ENCODE data around the gene RET. TPM values are rescaled to one million over a fixed set of nuclear protein-coding genes. Genes with fewer than 3 reads are reported as not detected.
"Not testable (repeated sequence)": the region's sequence is repeated elsewhere in the genome, so short reads cannot be mapped to it uniquely, and the experiment has no call there.

RET gene
- total RNA-seq, 2 donors from 2014 or later: 0.14 TPM; not detected in 1

DNA sequence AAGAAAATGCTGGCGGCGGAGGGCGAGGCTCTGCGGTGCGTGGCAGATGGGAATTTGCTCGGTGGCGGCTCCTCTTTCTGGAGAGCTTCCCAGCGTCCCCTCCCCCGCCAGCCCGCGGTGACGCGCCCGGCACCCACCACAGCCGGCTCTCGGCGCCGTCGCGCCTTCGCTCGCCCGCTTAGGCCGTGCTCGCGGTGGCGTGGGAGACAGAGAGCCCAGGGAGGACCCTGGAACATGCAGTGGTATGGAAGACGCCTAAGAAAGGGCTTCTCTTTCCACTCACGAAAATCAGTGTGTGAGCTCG lies 60.8 kb downstream of the RET start:
- Histone ChIP-seq H3K4me3 (peak overlapping the region; percentile 98), H3K4me1 (ENCODE audit: control insufficient read depth in 1 of 2, low read depth in 2 of 2) (peaks cover 11 to 31% of the 10 kb centered on the region in 2 donors), H3K9me3 (no peaks in the 10 kb centered on the region), H3K27me3 (replicated peaks; ENCODE audit: insufficient read depth) (no peaks in the 10 kb centered on the region), H3K27ac (peak overlapping the region; percentile 96), H3K36me3 (no peaks in the 10 kb centered on the region)
- no peak for DNase-seq (ENCODE audit: low spot score)
- no peak for ATAC-seq (ENCODE audit: insufficient number of reproducible peaks, low FRiP score, low read depth)
- TF ChIP-seq, protein P1, sequence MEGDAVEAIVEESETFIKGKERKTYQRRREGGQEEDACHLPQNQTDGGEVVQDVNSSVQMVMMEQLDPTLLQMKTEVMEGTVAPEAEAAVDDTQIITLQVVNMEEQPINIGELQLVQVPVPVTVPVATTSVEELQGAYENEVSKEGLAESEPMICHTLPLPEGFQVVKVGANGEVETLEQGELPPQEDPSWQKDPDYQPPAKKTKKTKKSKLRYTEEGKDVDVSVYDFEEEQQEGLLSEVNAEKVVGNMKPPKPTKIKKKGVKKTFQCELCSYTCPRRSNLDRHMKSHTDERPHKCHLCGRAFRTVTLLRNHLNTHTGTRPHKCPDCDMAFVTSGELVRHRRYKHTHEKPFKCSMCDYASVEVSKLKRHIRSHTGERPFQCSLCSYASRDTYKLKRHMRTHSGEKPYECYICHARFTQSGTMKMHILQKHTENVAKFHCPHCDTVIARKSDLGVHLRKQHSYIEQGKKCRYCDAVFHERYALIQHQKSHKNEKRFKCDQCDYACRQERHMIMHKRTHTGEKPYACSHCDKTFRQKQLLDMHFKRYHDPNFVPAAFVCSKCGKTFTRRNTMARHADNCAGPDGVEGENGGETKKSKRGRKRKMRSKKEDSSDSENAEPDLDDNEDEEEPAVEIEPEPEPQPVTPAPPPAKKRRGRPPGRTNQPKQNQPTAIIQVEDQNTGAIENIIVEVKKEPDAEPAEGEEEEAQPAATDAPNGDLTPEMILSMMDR (IDR thresholded peaks at IDR 0.05): no peak

DNA sequence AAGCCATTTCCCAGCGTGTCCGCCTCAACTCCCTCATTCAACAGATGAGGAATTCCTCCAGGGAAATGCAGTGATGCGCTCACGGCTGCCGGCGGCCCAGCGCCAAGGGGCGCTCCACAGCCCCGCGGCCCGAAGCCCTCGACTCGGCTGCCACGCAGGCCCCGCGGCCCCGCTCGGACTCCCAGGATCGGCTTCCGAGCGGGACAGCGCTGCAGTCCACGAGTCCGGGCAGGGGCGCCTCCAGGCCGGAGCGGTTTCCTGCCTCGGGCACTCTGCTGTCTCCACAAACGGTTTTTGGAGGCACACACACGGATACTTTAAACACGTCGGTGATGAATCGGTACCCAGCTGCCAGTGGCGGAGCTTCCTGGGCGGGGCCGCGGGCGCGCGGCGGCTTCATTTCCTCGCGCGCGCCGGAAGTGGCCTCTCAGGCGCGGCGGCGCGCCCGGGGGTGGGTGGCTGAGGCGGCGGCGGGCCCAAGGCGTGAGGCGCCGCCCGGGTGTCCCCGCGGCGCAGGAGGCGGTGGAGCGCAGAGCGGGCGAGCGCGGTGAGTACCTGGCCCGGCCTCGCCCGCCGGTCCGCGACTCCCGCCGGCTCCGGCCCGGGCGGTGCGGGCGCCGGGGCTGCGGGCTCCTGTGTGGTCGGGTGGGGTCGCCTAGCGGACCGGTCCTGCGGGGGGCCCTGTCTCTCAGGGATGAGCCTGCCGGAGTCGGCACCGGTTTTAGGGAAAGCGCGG lies 61.3 kb downstream of the RET start, which contains the start of gene CSGALNACT2:
Gene CSGALNACT2 (plus strand): TSS at position 425 of the 736 bp plus-strand sequence. CDS start 16,705 bp downstream, outside the sequence.
- Histone ChIP-seq H3K27ac (peak within 1 kb of the TSS; percentile 96), H3K36me3 (no peaks in the 10 kb centered on the region), H3K4me1 (ENCODE audit: control insufficient read depth in 1 of 2, low read depth in 2 of 2) (peaks cover 11 to 31% of the 10 kb centered on the region in 2 donors), H3K9me3 (no peaks in the 10 kb centered on the region), H3K27me3 (replicated peaks; ENCODE audit: insufficient read depth) (no peaks in the 10 kb centered on the region), H3K4me3 (peak within 1 kb of the TSS; percentile 98)
- peak; percentile 85 for ATAC-seq (ENCODE audit: insufficient number of reproducible peaks, low FRiP score, low read depth)
- TF ChIP-seq, protein P1 (IDR thresholded peaks at IDR 0.05): no peak
- peak; percentile 33 for DNase-seq (ENCODE audit: low spot score)

DNA sequence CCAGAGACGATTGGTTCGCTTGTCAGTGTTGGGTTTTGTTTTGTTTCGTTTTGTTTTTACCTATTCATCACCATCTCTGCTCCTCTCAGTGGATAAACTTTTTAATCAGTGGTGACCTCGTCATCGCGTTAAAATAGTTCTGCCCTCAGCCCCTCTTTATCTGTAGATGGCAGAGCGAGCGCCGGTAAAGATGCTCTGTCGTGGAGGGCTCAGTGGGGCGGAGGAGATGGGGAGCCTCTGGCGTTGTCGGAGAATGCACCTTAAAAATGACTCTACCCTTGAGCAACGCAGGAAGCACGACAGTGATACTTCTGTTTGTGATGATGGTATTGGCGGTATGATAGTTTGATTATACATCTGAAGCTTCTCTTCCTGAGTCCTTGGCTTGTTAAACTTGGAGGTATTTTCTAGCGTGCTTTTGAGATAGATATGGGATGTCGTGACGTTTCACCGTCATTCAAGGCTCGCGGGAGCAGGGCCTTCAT lies 61.9 kb downstream of the RET start:
- Histone ChIP-seq H3K27me3 (replicated peaks; ENCODE audit: insufficient read depth) (no peaks in the 10 kb centered on the region), H3K27ac (peak overlapping the region; percentile 96), H3K4me1 (ENCODE audit: control insufficient read depth in 1 of 2, low read depth in 2 of 2) (peaks cover 11 to 31% of the 10 kb centered on the region in 2 donors), H3K9me3 (no peaks in the 10 kb centered on the region), H3K4me3 (peak overlapping the region; percentile 98), H3K36me3 (no peaks in the 10 kb centered on the region)
- TF ChIP-seq, protein P1 (IDR thresholded peaks at IDR 0.05): no peak
- ATAC-seq (ENCODE audit: insufficient number of reproducible peaks, low FRiP score, low read depth) (no peak), DNase-seq (ENCODE audit: low spot score) (no peak)

DNA sequence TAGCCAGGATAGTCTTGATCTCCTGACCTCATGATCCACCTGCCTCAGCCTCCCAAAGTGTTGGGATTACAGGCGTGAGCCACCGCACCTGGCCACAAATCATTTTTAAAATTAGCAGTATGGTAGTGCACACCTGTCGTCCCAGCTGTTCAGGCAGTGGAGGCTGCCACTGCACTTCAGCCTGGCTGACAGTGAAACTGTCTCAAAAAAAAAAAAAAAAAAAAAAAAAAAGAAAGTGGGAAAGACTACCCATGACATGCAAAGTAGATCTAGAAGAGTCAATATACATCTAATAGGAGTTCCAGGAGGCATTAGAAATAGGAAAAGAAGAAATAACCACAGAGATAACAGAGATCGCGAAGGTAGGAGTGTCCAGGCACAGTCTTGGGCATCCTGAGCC lies 64.6 kb downstream of the RET start:
- ATAC-seq (ENCODE audit: insufficient number of reproducible peaks, low FRiP score, low read depth) (no peak), DNase-seq (ENCODE audit: low spot score) (no peak)
- H3K4me1 ChIP-seq (ENCODE audit: control insufficient read depth in 1 of 2, low read depth in 2 of 2): peaks cover 11 to 27% of the 10 kb centered on the region in 2 donors
- H3K4me3 ChIP-seq: no peak overlapping the region
- H3K36me3 ChIP-seq: no peaks in the 10 kb centered on the region
- no peaks in the 10 kb centered on the region for H3K9me3 ChIP-seq
- TF ChIP-seq, protein P1 (IDR thresholded peaks at IDR 0.05): no peak
- no peaks in the 10 kb centered on the region for H3K27me3 ChIP-seq (replicated peaks; ENCODE audit: insufficient read depth)
- H3K27ac ChIP-seq: no peak overlapping the region

DNA sequence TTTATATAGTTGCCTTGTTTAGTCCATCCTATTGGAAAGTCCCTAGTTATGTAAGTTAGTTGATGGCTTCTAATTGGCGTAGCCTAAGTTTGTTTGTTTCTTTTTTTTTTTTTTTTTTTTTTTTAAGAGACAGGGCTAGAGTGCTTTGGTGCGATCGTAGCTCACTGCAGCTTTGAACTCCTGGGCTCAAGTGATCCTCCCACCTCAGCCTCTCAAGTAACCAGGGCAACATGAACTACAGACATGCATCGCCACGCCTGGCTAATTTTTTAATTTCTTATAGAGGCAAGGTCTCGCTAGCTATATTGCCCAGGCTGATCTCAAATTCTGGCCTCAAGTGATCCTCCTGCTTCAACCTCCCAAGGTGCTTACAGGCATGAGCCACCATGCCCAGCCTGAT lies 68.4 kb downstream of the RET start:
- Histone ChIP-seq H3K27me3 (replicated peaks; ENCODE audit: insufficient read depth) (no peaks in the 10 kb centered on the region), H3K4me3 (no peak overlapping the region), H3K4me1 (ENCODE audit: control insufficient read depth in 1 of 2, low read depth in 2 of 2) (peaks cover 3 to 4% of the 10 kb centered on the region in 2 donors), H3K9me3 (no peaks in the 10 kb centered on the region), H3K36me3 (no peaks in the 10 kb centered on the region), H3K27ac (no peak overlapping the region)
- TF ChIP-seq, protein P1 (IDR thresholded peaks at IDR 0.05): no peak
- ATAC-seq (ENCODE audit: insufficient number of reproducible peaks, low FRiP score, low read depth): no peak
- no peak for DNase-seq (ENCODE audit: low spot score)

DNA sequence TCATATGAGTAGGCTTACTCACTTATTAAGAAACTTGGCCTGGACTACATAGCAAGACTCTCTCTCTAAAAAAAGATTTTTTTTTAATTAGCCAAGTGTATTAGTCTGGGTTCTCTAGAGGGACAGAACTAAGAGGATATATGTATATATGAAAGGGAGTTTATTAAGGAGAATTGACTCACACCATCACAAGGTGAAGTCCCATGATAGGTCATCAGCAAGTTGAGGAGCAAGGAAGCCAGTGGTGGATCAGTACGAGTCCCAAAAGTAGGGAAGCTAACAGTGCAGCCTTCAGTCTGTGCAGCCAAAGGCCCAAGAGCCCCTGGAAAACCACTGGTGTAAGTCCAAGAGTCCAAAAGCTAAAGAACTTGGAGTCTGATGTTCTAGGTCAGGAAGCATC lies 69.1 kb downstream of the RET start:
- H3K9me3 ChIP-seq; ATAC-seq (ENCODE audit: insufficient number of reproducible peaks, low FRiP score, low read depth); H3K27me3 ChIP-seq (replicated peaks; ENCODE audit: insufficient read depth); H3K27ac ChIP-seq; H3K4me3 ChIP-seq; H3K36me3 ChIP-seq; DNase-seq (ENCODE audit: low spot score); H3K4me1 ChIP-seq (ENCODE audit: control insufficient read depth in 1 of 2, low read depth in 2 of 2): not testable (repeated sequence)

Measured in thoracic aorta (tissue), 2 donors.